HG03135 (cell line): Measurements from ENCODE around the gene SOBP.

Experiments used
- ATAC-seq: cut with Tn5 transposase; IDR thresholded peaks from one replicate; pipeline ENCODE4 v1.9.1; 2021; ENCODE audit warnings: mild to moderate bottlenecking, moderate library complexity; ENCODE audit not compliant: unreplicated experiment

The SOBP gene

DNA sequence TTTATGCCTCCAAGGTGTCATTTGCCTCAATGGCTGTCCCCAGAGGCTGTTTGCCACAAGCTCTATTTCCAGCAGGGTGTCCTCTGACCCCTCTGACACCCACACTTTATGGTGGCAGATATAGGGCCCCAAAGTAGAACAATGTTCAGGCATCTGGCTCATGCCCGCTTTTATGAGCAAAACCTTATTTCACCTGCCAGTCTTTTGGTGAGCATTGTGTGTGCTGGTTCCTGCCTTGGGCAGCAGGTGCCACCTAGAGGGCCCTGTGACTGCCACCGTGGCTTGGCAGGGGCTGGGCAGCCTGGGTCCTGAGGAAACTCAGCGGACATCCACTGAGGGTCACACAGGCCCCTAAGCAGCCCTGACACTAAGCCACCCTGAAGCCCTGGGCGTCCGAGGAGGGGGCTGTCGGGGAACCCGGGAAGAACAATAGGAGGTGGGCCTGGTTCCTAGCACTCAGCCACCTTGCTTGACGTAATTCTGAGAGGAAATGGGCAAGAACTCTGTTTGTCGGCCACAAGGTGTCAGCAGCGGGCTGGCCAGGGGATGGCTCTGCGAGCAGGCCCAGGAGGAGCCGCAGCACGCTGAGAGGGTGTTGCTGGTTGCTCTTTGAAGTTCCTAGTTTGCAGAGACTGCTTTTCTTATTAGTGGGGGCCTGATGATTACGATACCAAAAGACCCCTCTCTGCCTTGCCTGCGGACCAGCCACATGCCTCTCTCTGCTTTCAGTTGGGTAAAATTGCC lies 185.2 kb downstream of the SOBP start:
- ATAC-seq: peak; percentile 87

DNA sequence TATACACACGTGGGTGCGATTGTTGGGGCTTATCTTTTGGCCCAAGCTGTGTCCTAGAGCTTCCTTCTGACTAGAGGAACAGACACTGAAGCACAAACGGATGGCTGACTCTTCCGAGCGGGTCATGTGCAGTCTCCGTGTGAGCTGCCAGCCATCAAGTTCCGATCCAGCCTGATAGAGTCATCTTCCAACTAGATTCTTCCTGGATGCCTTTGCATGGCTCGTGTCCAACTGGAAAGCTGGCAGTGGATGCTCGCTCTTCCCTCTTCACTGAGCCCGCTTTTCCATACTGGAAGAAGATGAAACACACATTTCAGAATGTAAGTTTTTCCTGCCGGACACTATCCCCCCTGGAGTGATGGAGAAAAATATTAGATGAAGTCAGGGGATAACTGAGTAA lies 186.1 kb downstream of the SOBP start:
- no peak for ATAC-seq

DNA sequence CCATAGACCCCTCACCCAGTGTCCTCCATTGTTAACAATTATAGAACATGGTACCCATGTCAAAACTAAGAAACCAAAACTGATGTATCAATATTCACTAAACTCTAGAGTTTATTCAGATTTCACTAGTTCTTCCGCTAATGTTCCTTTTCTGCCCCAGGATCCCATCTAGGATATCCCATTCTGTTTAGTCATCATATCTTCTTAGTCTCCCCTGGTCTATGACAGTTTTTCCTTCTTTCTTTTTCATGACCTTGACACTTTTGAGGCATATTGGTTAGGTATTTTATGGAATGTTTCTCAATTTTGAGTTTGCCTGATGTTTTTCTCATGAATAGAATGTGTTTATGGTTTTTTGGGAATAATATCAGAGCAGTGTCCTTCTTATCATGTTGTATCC lies 187.5 kb downstream of the SOBP start:
- no peak for ATAC-seq

DNA sequence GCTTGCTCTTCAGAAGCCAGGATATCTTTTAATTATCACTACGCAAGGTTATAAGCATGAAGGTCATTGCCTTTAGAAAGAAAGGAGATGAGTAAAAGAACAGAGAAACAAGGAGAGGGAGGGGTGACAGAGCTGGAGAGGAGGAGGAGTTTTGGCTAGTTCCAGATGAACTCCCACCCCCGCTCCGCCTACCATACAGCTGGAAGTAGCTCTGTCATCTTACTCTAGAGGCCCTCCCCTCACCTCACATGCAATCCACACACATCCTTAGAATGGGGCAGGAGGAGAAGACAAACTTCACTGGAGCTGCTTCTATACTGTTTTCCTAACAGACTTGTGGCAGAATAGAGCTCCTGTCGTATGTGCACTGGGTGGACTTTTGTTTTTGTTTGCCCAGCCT lies 189.5 kb downstream of the SOBP start:
- no peak for ATAC-seq

DNA sequence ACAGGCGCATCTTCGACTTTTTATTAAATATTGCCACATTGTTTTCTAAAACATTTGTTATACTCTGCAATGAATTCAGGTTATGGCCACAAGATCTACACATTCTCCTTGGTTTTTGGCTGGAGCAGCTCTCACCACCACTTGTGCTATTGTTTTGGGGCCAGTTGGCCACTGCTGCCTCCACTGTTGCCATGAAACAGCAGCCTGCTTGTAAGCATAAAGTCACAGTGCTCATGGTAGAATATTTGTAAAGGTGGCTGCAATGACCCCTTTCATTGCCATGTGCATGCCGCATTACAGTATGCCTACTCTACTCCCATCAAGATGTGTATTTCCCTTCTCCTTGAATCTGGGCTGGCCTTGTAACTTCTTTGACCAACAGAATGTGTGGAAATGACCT lies 192.8 kb downstream of the SOBP start:
- ATAC-seq: no peak

DNA sequence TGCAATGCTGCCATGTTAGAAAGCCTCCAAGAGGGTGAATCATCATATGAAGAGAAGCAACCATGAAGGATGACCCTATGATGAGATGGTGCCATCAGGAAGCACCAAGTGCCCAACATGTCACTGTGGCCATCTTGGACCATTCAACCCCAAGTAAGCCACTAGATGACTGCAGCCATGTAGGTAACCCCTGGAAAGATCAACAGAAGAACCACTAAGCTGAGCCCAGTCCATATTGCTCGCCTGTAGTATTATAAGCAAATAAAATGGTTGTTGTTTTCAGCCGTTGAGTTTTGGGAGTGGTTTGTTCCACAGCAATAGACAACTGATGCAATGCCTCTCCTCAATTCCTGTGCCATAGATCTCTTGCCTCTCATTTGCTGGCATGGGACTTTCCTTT lies 193.3 kb downstream of the SOBP start:
- ATAC-seq: no peak

DNA sequence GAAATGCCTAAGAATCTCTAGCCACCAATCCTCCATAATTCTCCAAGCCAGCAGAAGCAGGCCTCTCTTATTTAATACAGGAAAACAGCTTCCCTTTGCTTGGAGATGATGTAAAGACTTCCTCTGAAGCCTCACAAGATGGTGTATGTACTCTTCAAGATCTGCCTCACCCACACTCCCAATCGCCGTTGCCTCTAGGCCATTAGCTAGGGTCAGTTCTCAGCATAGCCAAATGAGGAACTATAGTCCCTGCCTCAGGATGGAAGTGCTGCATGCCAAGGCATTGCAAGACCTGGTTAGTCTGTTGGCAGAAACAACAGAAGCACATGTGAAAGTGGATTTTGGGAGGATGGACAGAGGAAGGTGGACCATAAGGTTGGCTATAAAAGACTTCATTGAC lies 195.1 kb downstream of the SOBP start:
- ATAC-seq: no peak

DNA sequence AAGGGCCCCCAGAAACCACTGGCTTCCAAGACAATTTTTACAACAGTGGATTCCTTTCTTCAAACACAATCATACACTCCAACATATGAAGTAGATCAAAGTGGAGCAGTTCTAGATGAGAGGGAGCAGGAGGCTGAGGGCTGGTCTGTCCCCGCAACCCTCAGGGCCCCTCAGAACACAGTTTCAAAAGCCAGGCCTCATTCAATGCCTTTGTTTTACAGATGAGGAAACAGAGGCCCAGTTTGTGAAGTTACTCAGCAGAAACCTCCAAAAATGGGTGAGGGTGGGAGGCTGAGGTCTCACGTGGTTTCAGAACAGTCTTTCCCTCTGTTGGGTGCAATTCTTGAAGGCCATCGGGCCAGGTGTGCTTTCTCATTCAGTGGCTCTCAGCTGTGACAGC lies 199.3 kb downstream of the SOBP start:
- no peak for ATAC-seq

DNA sequence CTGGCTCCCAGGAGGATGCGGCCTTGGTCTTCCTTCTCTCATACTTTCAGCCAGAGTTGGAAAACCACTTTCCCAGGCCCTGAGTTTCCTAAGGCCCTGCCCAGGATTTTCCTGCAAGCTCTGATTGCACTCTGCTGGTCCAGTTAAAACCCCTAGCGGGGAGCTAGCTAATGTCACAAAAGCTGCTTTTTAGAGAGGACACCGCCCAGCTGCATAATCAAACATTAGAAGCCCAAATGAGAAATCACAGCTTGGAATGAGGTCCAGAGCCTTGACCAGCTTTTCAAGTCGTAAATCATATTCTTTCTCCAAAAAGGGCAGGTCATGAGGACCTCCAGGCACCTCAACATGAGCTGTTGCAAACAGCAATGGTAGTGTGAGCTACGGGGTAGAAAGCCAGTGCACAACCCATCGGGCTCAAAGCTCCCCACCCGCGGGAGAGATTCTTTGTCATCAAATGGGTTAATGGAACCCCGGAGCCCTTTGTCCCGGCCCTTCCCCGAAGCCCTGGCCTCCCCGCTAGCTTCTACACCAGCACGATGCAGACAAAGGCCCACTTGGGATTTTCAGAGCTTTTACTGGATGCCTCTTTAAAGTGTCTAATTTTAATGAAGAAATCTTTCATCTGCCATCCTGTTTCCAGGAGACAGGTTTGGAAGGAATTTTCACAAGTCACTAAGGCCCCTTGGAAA lies 200.2 kb downstream of the SOBP start:
- no peak for ATAC-seq

DNA sequence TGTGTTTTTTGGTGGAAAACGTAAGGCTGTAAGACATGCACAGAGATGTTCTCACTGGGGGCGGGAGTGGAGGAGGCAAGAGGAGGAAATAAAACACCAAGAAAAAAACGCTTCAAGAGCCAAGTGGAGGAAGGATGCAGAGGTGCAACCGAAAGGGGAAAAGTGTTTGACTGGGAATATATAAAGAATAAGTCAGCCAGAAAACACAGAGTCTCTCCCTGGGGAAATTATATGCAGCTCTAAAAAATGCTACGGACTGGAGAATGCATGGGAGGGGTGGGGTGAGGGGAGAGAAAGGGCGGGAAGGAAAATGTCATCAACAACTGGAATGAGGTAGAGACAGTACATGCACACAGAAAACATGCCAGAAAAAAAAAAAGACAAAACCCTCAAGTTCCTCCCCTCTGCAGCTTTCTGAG lies 200.7 kb downstream of the SOBP start:
- no peak for ATAC-seq

DNA sequence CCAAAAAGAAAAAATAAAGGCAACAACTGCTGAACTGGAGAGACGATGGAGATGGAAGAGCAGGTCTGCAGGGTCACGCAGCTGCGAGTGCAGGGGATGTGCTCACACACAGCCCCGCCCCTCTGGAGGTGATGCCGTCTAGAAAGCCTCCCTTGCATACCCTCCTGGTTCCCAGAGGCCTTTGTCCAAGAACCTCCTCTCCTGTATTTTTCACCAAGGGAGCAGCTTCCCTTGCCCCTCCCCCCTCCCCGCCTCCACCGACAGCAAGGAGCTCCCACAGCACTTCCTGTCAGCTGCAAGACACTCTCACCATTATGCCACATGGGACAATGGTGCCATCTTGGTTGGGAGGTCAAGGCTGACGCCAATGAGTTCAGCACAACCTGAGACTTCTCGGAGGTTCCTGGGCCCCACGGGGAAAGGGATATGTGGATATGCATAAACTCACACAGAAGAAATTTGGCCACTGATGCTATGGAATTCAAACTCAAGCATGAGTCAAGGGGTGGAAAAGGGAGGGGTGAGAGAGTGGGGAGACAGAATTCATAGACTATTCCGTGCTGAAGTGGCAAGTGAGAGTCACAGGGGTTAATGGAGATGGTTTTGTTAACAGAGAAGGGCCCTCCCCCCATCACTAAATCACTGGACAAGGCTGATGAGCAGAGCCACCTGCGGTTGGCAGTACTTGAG lies 201.3 kb downstream of the SOBP start:
- ATAC-seq: no peak

DNA sequence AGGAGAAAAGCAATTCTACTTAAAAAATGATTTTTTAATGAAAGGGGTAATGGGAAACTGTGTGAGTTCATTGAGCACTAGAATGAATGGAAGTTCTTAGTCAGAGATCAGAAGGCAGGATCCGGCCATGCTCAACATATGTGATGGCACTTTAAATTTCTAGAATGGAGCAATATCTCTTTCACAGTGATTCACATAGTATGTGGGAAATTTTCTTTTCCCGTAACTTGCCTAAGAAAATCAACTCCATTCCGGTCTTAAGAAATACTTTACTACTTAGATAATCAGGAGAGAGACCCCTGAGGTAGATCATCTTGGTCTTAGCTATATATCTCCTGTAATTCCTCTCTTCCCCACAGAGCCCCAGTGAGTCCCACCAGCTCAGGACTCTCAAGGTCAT lies 202.4 kb downstream of the SOBP start:
- ATAC-seq: no peak

DNA sequence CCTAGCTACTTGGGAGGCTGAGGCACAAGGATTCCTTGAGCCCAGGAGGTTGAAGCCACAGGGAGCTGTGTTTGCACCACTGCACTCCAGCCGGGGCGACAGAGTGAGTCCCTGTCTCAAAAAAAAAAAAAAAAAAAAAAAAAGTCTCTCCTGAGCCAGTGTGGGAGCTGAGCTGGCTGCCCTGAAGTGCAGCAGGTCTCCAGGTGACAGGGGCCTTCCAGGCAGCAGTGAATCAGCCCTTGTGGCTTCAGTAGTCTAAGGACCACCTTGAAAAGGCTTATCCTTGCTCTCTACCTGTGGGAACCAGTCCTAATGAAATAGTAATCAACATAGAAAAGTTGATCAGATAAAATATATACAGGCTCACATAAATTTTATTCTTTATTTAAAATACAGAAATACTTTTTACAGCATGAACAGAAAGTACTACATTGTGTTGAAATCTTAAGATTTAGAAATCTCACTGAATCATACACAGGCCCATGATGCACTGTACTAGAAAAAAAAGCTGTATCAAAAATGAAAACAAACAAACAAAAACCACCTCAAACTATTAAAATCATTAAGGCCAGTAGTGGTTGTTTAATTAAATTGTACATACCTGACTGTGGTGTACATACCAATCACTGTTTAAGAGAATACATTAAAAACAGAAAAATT lies 205.3 kb downstream of the SOBP start:
- ATAC-seq: no peak

DNA sequence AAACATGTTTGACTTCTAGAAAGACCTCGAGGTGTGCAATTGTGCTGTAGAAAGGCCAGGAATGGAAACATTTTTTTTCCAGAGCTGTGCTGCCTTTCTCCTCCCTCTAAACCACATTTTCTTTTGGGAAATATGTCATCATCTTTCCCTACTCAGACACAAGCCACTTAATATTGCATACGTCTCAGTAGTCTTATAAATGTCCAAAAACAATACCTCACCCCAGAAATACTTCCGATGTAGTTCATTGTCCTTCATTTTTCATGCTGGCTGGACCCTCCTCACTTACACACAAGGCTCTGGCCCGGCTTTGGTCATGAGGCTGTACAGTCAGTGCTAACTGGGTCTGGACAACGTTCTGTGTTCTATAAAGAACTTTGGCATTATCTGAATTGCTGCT lies 207.8 kb downstream of the SOBP start:
- no peak for ATAC-seq

DNA sequence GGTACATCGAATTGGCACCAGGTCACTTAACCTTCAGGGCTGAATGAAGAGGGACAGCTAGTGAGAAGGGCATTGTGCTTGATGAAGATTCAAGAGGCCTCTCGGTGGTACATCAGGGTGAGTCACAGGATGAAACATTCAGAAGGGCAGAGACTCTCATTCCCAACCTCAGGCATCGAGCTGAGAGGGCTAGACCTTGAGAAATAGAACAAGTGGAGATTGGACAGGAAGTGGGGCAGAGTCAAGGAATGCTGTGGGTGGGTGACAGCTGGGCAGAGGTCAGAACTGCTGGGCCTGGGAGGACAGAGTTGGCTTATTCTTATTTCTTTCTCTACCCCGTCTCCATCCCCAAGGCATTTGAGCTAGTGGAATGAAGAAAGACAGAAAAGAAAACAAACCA lies 208.2 kb downstream of the SOBP start:
- ATAC-seq: no peak

DNA sequence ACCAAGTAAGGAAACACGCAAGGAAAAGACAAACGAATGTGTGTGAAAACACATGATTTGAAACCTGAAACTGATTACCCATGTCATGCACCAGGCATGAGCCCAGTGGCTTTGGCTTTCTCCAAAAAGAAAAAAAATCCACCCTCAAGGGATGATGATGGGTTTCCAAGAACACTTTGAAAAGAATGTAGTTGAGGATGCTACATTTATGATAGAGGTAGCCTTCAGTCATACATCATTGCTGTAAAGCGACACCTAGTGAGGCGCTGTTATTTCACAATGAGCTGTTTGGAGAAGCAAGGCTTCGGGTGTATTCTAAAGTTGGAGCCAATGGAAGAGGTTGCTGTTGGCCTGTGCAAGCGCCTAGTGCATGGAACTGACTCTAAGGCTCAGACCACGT lies 209.3 kb downstream of the SOBP start:
- no peak for ATAC-seq

DNA sequence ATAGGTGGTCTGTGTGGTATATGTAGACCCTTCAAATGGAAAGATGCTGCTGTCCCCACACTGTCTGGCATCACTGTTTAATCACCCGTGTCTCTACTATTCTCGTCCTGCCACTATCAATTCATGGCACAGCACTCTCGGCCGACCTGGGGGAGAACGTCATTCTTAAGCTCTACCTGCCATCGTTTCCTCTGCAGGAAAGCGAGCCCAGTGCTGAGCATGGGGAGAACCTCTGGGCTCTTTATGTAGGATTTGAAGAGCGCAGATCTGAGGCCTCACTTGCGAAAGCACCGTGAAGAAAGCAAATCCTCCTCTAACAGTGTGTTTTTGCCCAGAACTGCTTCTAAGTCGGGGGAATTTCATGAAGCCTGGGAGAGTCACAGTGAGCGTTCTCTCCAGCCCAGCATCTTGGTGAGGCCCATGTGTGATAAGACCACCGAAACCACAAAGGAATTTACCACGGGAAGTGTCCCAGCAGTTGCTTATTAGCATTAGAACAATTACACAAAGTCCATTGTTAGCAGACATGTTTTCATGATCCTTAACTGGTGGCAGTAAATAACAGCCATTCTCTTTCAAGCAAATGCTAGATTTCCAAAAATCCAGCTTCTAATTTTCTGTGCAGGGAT lies 209.9 kb downstream of the SOBP start:
- no peak for ATAC-seq

DNA sequence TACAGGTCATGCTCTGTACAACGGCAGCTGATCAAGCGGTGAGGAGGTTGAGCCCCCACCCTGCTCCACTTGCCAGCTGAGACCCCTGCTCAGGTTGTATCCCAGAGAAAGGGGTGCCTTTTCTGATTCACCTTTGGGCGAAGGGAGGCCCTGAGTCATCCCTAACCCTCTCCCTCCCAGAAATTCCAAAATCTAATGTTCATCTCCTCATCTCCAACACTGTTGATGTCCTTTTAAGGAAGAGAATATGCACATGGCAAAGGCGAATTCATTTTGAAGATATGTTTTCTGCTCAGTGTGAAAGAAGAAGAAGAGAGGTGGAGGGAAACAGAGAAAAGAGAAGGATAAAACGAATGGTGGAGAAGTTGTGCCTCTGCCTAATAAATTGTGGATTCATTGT lies 213.7 kb downstream of the SOBP start:
- ATAC-seq: no peak

DNA sequence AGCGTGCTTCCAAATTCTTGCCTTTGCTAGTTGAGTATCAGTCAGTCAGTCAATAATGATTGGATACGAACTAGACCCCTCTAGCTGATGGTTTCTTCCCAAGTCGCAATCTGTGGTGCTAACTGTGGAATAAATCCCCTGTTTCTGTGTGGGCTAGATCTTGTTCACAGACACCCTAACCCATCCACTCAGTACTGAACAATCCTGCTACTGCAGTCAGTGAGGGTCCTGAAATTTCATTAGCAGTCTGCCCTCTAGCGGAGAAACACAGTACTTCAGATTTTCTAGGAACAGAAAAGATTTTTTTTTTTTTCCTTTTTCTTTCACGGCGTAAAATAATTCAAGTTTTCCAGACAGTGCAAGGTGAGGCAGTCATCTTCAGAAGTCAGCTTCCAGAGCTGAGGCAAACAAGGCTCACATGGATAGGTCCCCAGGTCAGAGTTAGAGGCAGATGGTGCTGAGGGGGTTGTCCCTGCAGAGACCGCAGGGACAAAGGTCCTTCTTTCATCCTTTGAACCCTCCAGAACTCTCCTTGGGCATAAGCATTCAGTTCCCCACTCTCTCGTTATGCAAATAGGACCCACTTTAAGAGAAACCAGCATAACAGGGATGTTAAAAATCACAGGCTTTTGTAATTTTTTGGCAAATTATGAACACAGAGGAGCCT lies 214.6 kb downstream of the SOBP start:
- ATAC-seq: no peak

DNA sequence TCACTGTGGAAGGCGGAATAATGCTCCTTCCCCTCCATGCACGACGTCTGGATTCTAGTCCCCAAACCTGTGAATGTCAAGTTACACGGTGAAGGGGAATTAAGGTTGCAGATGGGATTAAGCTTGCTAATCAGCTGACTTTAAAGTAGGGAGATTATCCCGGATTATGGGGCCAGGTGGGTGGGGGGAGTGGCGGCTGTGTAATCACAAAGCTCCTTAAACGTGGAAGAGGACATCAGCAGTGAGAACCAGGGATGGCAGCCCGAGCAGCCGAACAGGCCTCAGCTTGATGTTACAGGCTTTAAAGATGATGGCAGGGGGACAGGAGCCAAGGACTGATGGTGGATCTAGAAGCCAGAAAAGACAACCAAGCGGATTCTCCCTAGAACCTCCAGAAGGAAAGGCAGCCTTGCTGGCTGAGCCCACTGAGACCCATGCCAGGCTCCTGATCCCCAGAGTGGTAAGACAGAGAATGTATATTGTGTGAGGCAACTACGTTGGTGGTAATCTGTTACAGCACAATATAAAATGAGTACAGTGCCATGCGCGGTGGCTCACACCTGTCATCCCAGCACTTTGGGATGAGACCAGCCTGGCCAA lies 216.7 kb downstream of the SOBP start:
- no peak for ATAC-seq
